LNCAP (cell line): ENCODE measurements around the gene TFF2.

ENCODE experiments used
- CTCF ChIP-seq: fragments of 450-650 bp; IDR thresholded peaks from 2 replicates; pipeline ENCODE4 v1.5.1; 2017; ENCODE audit warnings: mild to moderate bottlenecking

The TFF2 gene

DNA sequence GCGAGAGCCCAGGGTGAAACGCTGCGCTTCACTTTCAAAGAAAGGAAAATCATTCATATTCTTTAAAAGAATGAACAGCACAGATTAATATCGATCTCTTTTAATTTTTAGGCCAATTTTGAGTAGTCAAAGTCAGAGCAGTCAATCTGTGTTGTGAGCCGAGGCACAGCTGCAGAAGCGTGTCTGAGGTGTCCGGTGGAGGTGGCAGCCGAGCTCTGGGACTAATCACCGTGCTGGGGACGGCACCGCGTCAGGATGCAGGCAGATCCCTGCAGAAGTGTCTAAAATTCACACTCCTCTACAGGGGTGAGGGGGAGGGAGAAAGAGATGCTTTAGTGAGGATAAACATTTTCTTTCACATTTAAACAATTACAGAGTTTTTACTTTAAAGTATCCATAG lies 11.4 kb upstream of the TFF2 start:
- TF ChIP-seq CTCF, result no peak

- TF ChIP-seq CTCF, result no peak
These were observed 10.5 kb upstream of the TFF2 start for GRCh38 chr21:42361286-42361685.

GRCh38 chr21:42360317-42360716 lies 9.5 kb upstream of the TFF2 start:
- no peak for TF ChIP-seq CTCF

- no peak for TF ChIP-seq CTCF
These were observed 8.1 kb upstream of the TFF2 start for GRCh38 chr21:42358937-42359336.

DNA sequence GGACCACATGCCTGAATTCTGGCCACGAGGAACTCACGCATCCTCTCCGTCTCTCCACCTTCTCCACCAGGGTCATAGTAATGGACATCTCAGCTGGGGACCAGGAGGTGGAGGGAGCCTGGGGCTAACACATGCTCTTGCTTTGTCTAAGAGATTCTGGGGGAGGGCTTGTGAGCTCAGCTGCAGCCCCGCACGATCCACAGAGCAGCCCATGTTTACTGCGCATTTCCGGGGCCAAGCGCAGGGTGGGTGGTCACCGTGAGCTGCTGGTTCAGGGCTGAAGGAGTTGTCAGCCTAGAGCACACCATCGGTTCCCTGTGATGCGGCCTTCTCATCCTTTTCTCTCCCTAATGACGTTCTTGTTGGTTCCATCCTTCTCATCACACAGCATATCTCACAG lies 7.5 kb upstream of the TFF2 start:
- no peak for TF ChIP-seq CTCF

- no peak for TF ChIP-seq CTCF
These were observed 6.5 kb upstream of the TFF2 start for GRCh38 chr21:42357307-42357706.

- no peak for TF ChIP-seq CTCF
These were observed 5.9 kb upstream of the TFF2 start for GRCh38 chr21:42356650-42357049.

DNA sequence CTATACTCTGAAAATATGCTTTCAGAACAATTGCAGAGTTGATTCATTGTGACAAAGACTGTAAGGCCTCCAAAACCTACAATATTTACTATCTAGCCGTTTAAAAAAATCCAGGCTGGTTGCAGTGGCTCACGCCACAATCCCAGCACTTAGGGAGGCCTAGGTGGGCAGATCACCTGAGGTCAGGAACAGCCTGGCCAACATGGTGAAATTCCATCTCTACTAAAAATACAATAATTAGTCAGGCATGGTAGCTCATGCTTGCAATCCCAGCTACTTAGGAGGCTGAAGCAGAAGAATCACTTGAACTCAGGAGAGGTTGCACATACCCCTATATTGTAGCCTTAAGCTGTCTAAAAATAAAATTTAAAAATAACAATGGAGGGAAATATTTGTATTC lies 5.3 kb upstream of the TFF2 start:
- no peak for TF ChIP-seq CTCF
